Colonic mucosa (tissue), 4 donors: Measurements from ENCODE around the gene ASH1L. TPM values are rescaled to one million over a fixed set of nuclear protein-coding genes. Genes with fewer than 3 reads are reported as not detected.
"Not testable (repeated sequence)": the region's sequence is repeated elsewhere in the genome, so short reads cannot be mapped to it uniquely, and the experiment has no call there.

ENCODE experiments used
- DNase-seq: peaks from one replicate; pipeline ENCODE4 v3.0.0-alpha.2; 2020
- H3K27ac ChIP-seq: fragments of 200-600 bp; one replicate; pipeline ENCODE4 v1.8.0; 2021
- H3K27me3 ChIP-seq: fragments of 200-600 bp; one replicate; pipeline ENCODE4 v1.8.0; 2021
- H3K36me3 ChIP-seq: fragments of 200-600 bp; one replicate; pipeline ENCODE4 v1.8.0; 2021
- H3K4me1 ChIP-seq: fragments of 200-600 bp; one replicate; pipeline ENCODE4 v1.8.0; 2021; ENCODE audit warnings: mild to moderate bottlenecking
- H3K4me3 ChIP-seq: fragments of 200-600 bp; one replicate; pipeline ENCODE4 v1.8.0; 2021
- H3K9ac ChIP-seq, 2 donors: one replicate each; pipeline ENCODE4 v1.7.0; 2013; ENCODE audit warnings: control low read depth in 2 of 2, low read depth in 2 of 2, low read length in 2 of 2
- H3K9me3 ChIP-seq: fragments of 200-600 bp; one replicate; pipeline ENCODE4 v1.8.0; 2021
- CTCF ChIP-seq: fragments of 200-600 bp; IDR thresholded peaks from one replicate; pipeline ENCODE4 v1.8.0; 2022; ENCODE audit warnings: antibody characterized with exemption, mild to moderate bottlenecking
- intact Hi-C: fragments of 100-400 bp; cut with DNase I; formaldehyde crosslinking; loops from one replicate; pipeline ENCODE4 v1.14.1; 2022
- total RNA-seq, 2 donors: library from RNA; stranded (reverse); fragmentation: NEBNext Ultra II Directional in 1 of 2; extraction: Animal tissue kit (Norgen Biotek cat#: 25700) in 1 of 2; gene quantifications; one replicate each; pipeline ENCODE4 v1.2.1, GENCODE V29; 2021
- donor health status: healthy.
- donor health status: DM: no; HTN: no; CAD: no.
- donor health status: DM: no; HTN: no; CAD: no.

Gene ASH1L
- total RNA-seq, 2 donors from 2014 or later = 37.7 to 47.2 TPM

- intact Hi-C loops = no loop called here
- no peak for TF ChIP-seq CTCF
- Histone ChIP-seq H3K36me3 (peaks cover 29% of the 10 kb centered on the region), H3K9me3 (no peaks in the 10 kb centered on the region), H3K27me3 (no peaks in the 10 kb centered on the region), H3K9ac (no peak overlapping the region), H3K4me3 (no peak overlapping the region), H3K4me1 (no peaks in the 10 kb centered on the region), H3K27ac (no peak overlapping the region)
- DNase-seq = no peak
These were observed 210.0 kb downstream of the ASH1L start for GRCh38 chr1:155352631-155353030.

- no peaks in the 10 kb centered on the region for H3K9me3 ChIP-seq
- DNase-seq = no peak
- no peak overlapping the region for H3K27ac ChIP-seq
- TF ChIP-seq CTCF = no peak
- H3K4me3 ChIP-seq = no peak overlapping the region
- H3K27me3 ChIP-seq = no peaks in the 10 kb centered on the region
- peaks cover 23% of the 10 kb centered on the region for H3K36me3 ChIP-seq
- no peaks in the 10 kb centered on the region for H3K4me1 ChIP-seq
- H3K9ac ChIP-seq = no peak overlapping the region
- intact Hi-C loops = no loop called here
These were observed 219.8 kb downstream of the ASH1L start for GRCh38 chr1:155342842-155343241.

- H3K27me3 ChIP-seq = no peaks in the 10 kb centered on the region
- no peak overlapping the region for H3K9ac ChIP-seq
- no peak overlapping the region for H3K4me3 ChIP-seq
- DNase-seq = no peak
- H3K27ac ChIP-seq = no peak overlapping the region
- TF ChIP-seq CTCF = no peak
- no peaks in the 10 kb centered on the region for H3K4me1 ChIP-seq
- H3K36me3 ChIP-seq = peaks cover 3% of the 10 kb centered on the region
- no peaks in the 10 kb centered on the region for H3K9me3 ChIP-seq
- intact Hi-C loops = no loop called here
These were observed 223.0 kb downstream of the ASH1L start for GRCh38 chr1:155339515-155340097.

GRCh38 chr1:155334962-155335361, 227.6 kb downstream of the ASH1L start:
- H3K4me3 ChIP-seq = no peak overlapping the region
- H3K27ac ChIP-seq = no peak overlapping the region
- H3K9me3 ChIP-seq = no peaks in the 10 kb centered on the region
- no peak overlapping the region for H3K9ac ChIP-seq
- H3K27me3 ChIP-seq = no peaks in the 10 kb centered on the region
- TF ChIP-seq CTCF = no peak
- DNase-seq = no peak
- intact Hi-C loops = no loop called here
- H3K36me3 ChIP-seq = no peaks in the 10 kb centered on the region
- no peaks in the 10 kb centered on the region for H3K4me1 ChIP-seq

GRCh38 chr1:155329980-155330598, 232.5 kb downstream of the ASH1L start:
- H3K9ac ChIP-seq = no peak overlapping the region
- H3K9me3 ChIP-seq = no peaks in the 10 kb centered on the region
- no peak for DNase-seq
- H3K27me3 ChIP-seq = no peaks in the 10 kb centered on the region
- H3K36me3 ChIP-seq = no peaks in the 10 kb centered on the region
- H3K4me1 ChIP-seq = peaks cover 7% of the 10 kb centered on the region
- no peak overlapping the region for H3K4me3 ChIP-seq
- H3K27ac ChIP-seq = no peak overlapping the region
- intact Hi-C loops = no loop called here
- no peak for TF ChIP-seq CTCF

- H3K27me3 ChIP-seq, H3K36me3 ChIP-seq, H3K4me1 ChIP-seq, DNase-seq, H3K27ac ChIP-seq, intact Hi-C loops, H3K9me3 ChIP-seq, H3K9ac ChIP-seq, H3K4me3 ChIP-seq: not testable (repeated sequence)
These were observed 233.7 kb downstream of the ASH1L start for GRCh38 chr1:155328856-155329255.
